ENCODE results near the gene UCHL3.

The UCHL3 gene

GRCh38 chr13:75621147-75621546 is 71.6 kb downstream of the UCHL3 start:
- DNase-seq (ENCODE audit: low read depth in 2 of 2) = peak; percentile 89 to 90

- DNase-seq (ENCODE audit: low read depth in 2 of 2) = no peak
Measured at GRCh38 chr13:75628801-75629200, 79.2 kb downstream of the UCHL3 start.

- DNase-seq (ENCODE audit: low read depth in 2 of 2) = peak; percentile 96
Measured at GRCh38 chr13:75633285-75633684, 83.7 kb downstream of the UCHL3 start.

- DNase-seq (ENCODE audit: low read depth in 2 of 2) = no peak
Measured at GRCh38 chr13:75635101-75635827, 85.7 kb downstream of the UCHL3 start.

- DNase-seq (ENCODE audit: low read depth in 2 of 2) = no peak
Measured at GRCh38 chr13:75635828-75636435, 86.3 kb downstream of the UCHL3 start, which contains the start of gene LMO7. LMO7 (plus strand) TSS chr13:75636330; CDS start chr13:75636658, 328 bp downstream.

- no peak for DNase-seq (ENCODE audit: low read depth in 2 of 2)
Measured at GRCh38 chr13:75636436-75637180, 87.0 kb downstream of the UCHL3 start.

- no peak for DNase-seq (ENCODE audit: low read depth in 2 of 2)
Measured at GRCh38 chr13:75637181-75637750, 87.7 kb downstream of the UCHL3 start.

- DNase-seq (ENCODE audit: low read depth in 2 of 2) = no peak
Measured at GRCh38 chr13:75639454-75639853, 89.9 kb downstream of the UCHL3 start.

- no peak for DNase-seq (ENCODE audit: low read depth in 2 of 2)
Measured at GRCh38 chr13:75641026-75641425, 91.4 kb downstream of the UCHL3 start.

GRCh38 chr13:75643182-75643581 is 93.6 kb downstream of the UCHL3 start:
- no peak for DNase-seq (ENCODE audit: low read depth in 2 of 2)

GRCh38 chr13:75643693-75644092 is 94.1 kb downstream of the UCHL3 start:
- DNase-seq (ENCODE audit: low read depth in 2 of 2) = no peak

- DNase-seq (ENCODE audit: low read depth in 2 of 2) = peak in 1 of 2 experiments; percentile 50
Measured at GRCh38 chr13:75645141-75645540, 95.5 kb downstream of the UCHL3 start.

GRCh38 chr13:75647126-75647784 is 97.7 kb downstream of the UCHL3 start:
- peak in 1 of 2 experiments; percentile 43 for DNase-seq (ENCODE audit: low read depth in 2 of 2)

- no peak for DNase-seq (ENCODE audit: low read depth in 2 of 2)
Measured at GRCh38 chr13:75648446-75648845, 98.9 kb downstream of the UCHL3 start.

GRCh38 chr13:75651013-75651412 is 101.4 kb downstream of the UCHL3 start:
- DNase-seq (ENCODE audit: low read depth in 2 of 2) = peak; percentile 54 to 62

GRCh38 chr13:75652726-75653125 is 103.1 kb downstream of the UCHL3 start:
- no peak for DNase-seq (ENCODE audit: low read depth in 2 of 2)

All from fibroblast of skin of left quadriceps (primary cell).